Pancreas (tissue), 10 donors: ENCODE data around the gene PRDM15. TPM values are rescaled to one million over a fixed set of nuclear protein-coding genes. Genes with fewer than 3 reads are reported as not detected.

ENCODE experiments used
- ATAC-seq, 4 donors: fragments of 200-7000 bp; cut with Tn5 transposase; one replicate each; pipeline versions ENCODE4 v1.8.0 to v1.9.1; 2020; ENCODE audit warnings: mild to moderate bottlenecking in 4 of 4, moderate library complexity in 4 of 4
- DNase-seq, 6 donors: peaks; one replicate each; pipeline ENCODE4 v3.0.0-alpha.2; 2020
- FAIRE-seq: peaks from 2 replicates; lab custom pipeline; 2012; peaks lifted over from hg19 to GRCh38; lab: Jason Lieb, UNC
- H3K27ac ChIP-seq, 4 donors: fragments of 200-600 bp; sonication (generic); 1 replicate in 3 of 4; 2 replicates in 1 of 4; pipeline versions ENCODE4 v1.5.0 to v1.8.0; 2020
- H3K27me3 ChIP-seq, 4 donors: fragments of 200-600 bp; one replicate each; pipeline ENCODE4 v1.8.0; 2021
- H3K36me3 ChIP-seq, 3 donors: fragments of 200-600 bp; sonication (generic) in 1 of 3; one replicate each; pipeline versions ENCODE4 v1.5.0 to v1.8.0; 2020 to 2021
- H3K4me1 ChIP-seq, 3 donors: fragments of 200-600 bp; one replicate each; pipeline ENCODE4 v1.8.0; 2021
- H3K4me3 ChIP-seq, 4 donors: fragments of 200-600 bp; sonication (generic) in 2 of 4; one replicate each; pipeline versions ENCODE4 v1.5.0 to v1.8.0; 2020 to 2021
- H3K9me3 ChIP-seq, 4 donors: fragments of 200-600 bp; one replicate each; pipeline ENCODE4 v1.8.0; 2021
- CTCF ChIP-seq, 4 donors: fragments of 200-600 bp; sonication (generic) in 3 of 4; IDR thresholded peaks; one replicate each; pipeline versions ENCODE4 v1.5.0 to v1.8.0; 2021; ENCODE audit warnings: antibody characterized with exemption in 4 of 4
- WGBS, 2 donors: extraction: QIAGEN DNeasy Blood & Tissue Kit; methylation state at CpG; one replicate each; pipeline ENCODE4 v1.1.7; 2013; 5-methylcytosine and 5-hydroxymethylcytosine counted together
- intact Hi-C, 3 donors: fragments of 100-400 bp; cut with DNase I; formaldehyde crosslinking; loops; one replicate each; pipeline versions ENCODE4 v1.11.1 to v1.14.2; 2022
- polyA plus RNA-seq, 2 donors: library from polyadenylated mRNA; stranded (reverse); fragments of 200-250 nt; gene quantifications; one replicate each; pipeline ENCODE4 v1.2.3, GENCODE V29; 2013
- total RNA-seq, 6 donors: library from RNA; stranded (reverse); fragmentation: NEBNext Ultra II Directional in 4 of 6; extraction: Animal tissue kit (Norgen Biotek cat#: 25700) in 4 of 6; gene quantifications; one replicate each; pipeline versions ENCODE4 v1.2.1 to v1.2.4, GENCODE V29; 2021 to 2023
- donor health status: healthy with polysubstance abuse.
- donor health status: DM: no; HTN: no; CAD: no; lungs with moderate emphysema.
- donor health status: DM: no; HTN: no; CAD: no.
- donor health status: control.
- donor health status: control.
- donor health status: Bipolar disorder and iron deficiency.
- donor health status: DM: yes; HTN: yes; CAD: no.
- donor health status: DM: no; HTN: no; CAD: no.
- donor health status: DM: no; HTN: no; CAD: no.
- donor health status: DM: yes; HTN: yes; CAD: no.

The PRDM15 gene
- total and polyA plus RNA-seq, 8 donors = 1.6 to 3.9 (median 3.4) TPM

- intact Hi-C loops = loop anchor here in 1 of 3 donors (10.0 kb wide), 1 partner anchor 302 kb away; no protein-coding TSS in a partner anchor
- Histone ChIP-seq H3K36me3 (peaks cover 0 to 4% (median 0%) of the 10 kb centered on the region in 3 donors), H3K4me3 (no peak overlapping the region), H3K9me3 (no peaks in the 10 kb centered on the region), H3K27ac (no peak overlapping the region), H3K4me1 (peaks cover 0 to 6% (median 0%) of the 10 kb centered on the region in 3 donors), H3K27me3 (no peaks in the 10 kb centered on the region)
- WGBS, 2 donors = 86 to 91% methylated on average over 13 of the region's 13 CpGs
- no peak for ATAC-seq
- FAIRE-seq = no peak
- no peak for TF ChIP-seq CTCF (IDR thresholded peaks at IDR 0.05)
- DNase-seq = no peak
Observed at GRCh38 chr21:41812679-41813078, 66.5 kb downstream of the PRDM15 start.

- WGBS, 2 donors = 88 to 89% methylated on average over 13 of the region's 13 CpGs
- no peak overlapping the region for H3K4me3 ChIP-seq
- no peak for FAIRE-seq
- ATAC-seq = no peak
- H3K36me3 ChIP-seq = peaks cover 0 to 4% (median 0%) of the 10 kb centered on the region in 3 donors
- no peaks in the 10 kb centered on the region for H3K4me1 ChIP-seq
- no peak overlapping the region for H3K27ac ChIP-seq
- intact Hi-C loops = loop anchor here in 1 of 3 donors (10.0 kb wide), 1 partner anchor 304 kb away; no protein-coding TSS in a partner anchor
- H3K9me3 ChIP-seq = no peaks in the 10 kb centered on the region
- TF ChIP-seq CTCF (IDR thresholded peaks at IDR 0.05) = no peak
- no peaks in the 10 kb centered on the region for H3K27me3 ChIP-seq
- DNase-seq = no peak
Observed at GRCh38 chr21:41810597-41810932, 68.6 kb downstream of the PRDM15 start.

- ATAC-seq (no peak), DNase-seq (no peak), FAIRE-seq (no peak)
- Histone ChIP-seq H3K27ac (no peak overlapping the region), H3K4me3 (no peak overlapping the region), H3K27me3 (no peaks in the 10 kb centered on the region), H3K9me3 (no peaks in the 10 kb centered on the region), H3K4me1 (no peaks in the 10 kb centered on the region), H3K36me3 (peaks cover 0 to 4% (median 0%) of the 10 kb centered on the region in 3 donors)
- WGBS, 2 donors = 94 to 95% methylated on average over 34 of the region's 34 CpGs
- no peak for TF ChIP-seq CTCF (IDR thresholded peaks at IDR 0.05)
- intact Hi-C loops = loop anchor here in 1 of 3 donors (10.0 kb wide), 1 partner anchor 305 kb away; no protein-coding TSS in a partner anchor
Observed at GRCh38 chr21:41809891-41810596, 69.1 kb downstream of the PRDM15 start.

- Histone ChIP-seq H3K36me3 (peaks cover 0 to 4% (median 0%) of the 10 kb centered on the region in 3 donors), H3K4me3 (no peak overlapping the region), H3K4me1 (no peaks in the 10 kb centered on the region), H3K9me3 (no peaks in the 10 kb centered on the region), H3K27ac (no peak overlapping the region), H3K27me3 (no peaks in the 10 kb centered on the region)
- FAIRE-seq (no peak), ATAC-seq (no peak), DNase-seq (no peak)
- intact Hi-C loops = no loop called here
- TF ChIP-seq CTCF (IDR thresholded peaks at IDR 0.05) = no peak
- WGBS, 2 donors = 95% methylated on average over 22 of the region's 22 CpGs
Observed at GRCh38 chr21:41808846-41809245, 70.3 kb downstream of the PRDM15 start.

GRCh38 chr21:41808094-41808493 lies 71.0 kb downstream of the PRDM15 start:
- WGBS, 2 donors = 88 to 95% methylated on average over 18 of the region's 18 CpGs
- no peak for TF ChIP-seq CTCF (IDR thresholded peaks at IDR 0.05)
- peaks cover 0 to 4% (median 0%) of the 10 kb centered on the region in 3 donors for H3K36me3 ChIP-seq
- ATAC-seq (no peak), DNase-seq (no peak), FAIRE-seq (no peak)
- no peaks in the 10 kb centered on the region for H3K27me3 ChIP-seq
- H3K27ac ChIP-seq = no peak overlapping the region
- no peak overlapping the region for H3K4me3 ChIP-seq
- no peaks in the 10 kb centered on the region for H3K9me3 ChIP-seq
- no peaks in the 10 kb centered on the region for H3K4me1 ChIP-seq
- intact Hi-C loops = no loop called here
